HG03139 (cell line): ENCODE results near the gene COLEC12.

Source experiments
- ATAC-seq: cut with Tn5 transposase; IDR thresholded peaks from one replicate; pipeline ENCODE4 v1.9.1; 2021; ENCODE audit not compliant: unreplicated experiment

COLEC12 gene

DNA sequence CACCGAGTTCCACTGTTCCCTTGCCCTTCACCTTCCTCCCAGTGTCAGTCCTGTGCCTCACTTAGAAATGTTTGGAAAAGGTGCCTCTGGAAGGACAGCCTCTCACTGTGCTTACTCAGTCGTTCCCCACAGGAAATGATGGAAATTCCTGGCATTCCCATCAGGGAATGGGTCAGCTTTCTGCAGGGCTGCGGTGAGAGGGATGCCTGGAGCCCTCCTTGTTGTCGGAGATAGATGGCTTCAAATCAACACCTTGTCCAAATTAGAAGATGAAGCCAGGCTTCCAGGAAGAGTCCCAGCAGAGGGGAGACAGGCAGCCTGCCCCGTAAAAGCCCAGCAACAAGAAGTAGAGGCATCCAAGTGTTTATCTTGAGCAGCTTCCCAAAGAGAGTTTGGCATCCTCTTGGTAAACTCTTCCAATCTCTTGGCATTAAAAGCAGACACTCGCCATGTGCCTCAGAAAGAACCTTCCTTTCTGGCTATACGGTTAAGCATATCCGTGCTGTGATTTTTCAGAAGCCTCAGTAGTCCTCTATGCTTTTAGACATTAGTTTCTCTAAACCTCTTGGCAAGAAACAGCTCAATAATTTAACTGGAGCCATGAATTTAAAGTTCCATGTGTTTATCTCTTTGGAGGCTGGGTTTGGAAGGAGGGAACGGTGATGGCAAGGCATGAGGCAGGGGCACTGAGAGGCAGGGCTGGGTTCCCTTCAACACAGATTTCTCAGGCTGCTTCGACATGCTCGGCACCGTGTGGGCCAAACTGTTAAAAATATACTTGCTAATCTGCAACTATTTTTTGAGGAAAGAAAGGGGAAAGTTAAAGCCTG lies 25.1 kb downstream of the COLEC12 start:
- ATAC-seq = no peak

GRCh38 chr18:474416-474815 lies 26.1 kb downstream of the COLEC12 start:
- ATAC-seq = no peak

GRCh38 chr18:473802-474201 lies 26.7 kb downstream of the COLEC12 start:
- ATAC-seq = no peak

DNA sequence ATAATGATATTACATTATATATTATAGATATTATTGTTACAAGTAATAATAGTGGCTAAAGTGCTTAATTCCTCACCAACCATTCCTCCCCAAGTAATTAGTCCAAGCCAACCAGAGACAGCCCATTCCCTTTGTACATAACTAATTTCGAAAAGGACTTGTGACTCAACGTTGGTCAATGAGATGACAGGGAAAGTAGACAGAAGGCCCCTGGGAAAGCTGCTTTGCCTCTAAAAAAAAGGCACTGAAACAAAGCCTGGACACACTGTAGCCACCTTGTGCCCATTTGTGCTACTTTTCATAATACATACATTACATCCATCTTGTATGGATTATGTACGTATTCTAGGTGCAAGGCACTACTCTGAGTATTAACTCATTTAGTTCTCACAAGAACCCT lies 28.8 kb downstream of the COLEC12 start:
- no peak for ATAC-seq

GRCh38 chr18:470661-471501 lies 29.6 kb downstream of the COLEC12 start:
- no peak for ATAC-seq

DNA sequence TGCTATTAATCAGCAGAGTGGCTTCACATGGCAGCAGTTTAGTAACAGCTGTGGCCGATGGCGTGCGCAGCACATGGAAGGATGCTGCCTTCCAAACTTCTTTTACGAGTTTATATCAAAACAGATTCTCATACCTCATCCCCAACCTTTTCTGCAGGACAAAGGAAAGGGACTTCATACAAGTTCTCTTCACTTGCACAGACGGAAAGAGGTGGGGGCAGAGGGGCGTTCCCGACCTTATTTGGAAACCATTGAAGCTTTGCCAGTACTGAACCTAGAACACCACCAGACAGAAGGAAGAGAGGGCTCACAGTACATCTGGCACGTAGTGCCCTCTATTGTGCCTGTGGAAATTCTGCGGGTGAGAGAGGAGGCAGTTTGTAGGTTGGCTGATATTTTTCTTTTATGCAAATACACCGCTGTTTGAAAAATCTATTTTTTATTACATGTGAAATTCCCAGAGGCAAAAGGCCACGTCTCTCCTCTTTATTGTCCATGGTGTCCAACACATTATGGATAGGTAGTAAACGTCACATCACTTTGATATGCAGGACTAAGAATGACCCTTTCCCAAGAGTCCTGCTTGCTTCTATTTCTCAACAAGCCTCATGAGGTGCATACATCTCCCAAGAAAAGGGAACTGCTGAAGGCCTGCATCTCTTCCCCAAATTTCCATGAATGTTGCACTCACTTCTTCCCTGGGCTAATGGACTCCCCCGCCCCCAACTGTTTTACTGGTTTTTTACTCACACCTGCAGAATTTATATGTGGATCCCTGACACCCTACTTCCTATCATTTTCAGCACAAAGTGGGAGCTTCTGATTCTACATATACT lies 31.3 kb downstream of the COLEC12 start:
- no peak for ATAC-seq

- ATAC-seq = no peak
Observed at GRCh38 chr18:463827-464541, 36.5 kb downstream of the COLEC12 start.

DNA sequence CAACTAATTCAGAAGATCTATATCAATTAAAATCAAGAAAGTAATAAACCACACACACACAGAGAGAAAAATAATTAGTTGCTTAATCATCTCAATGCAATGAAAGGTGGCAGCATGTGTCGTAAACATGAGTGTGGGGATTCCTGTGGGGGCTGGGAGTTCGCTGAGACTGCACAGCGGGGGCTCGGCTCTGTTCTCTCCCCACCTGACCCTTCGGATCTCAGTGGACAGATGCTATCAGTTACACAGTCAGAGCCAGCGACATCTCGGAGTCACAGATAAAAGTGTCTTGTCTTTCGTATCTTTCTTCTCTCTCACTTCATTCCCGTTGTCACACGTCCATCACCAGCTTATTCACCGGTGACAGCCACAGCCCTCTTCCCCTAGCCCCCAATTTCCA lies 37.1 kb downstream of the COLEC12 start:
- ATAC-seq = no peak

- no peak for ATAC-seq
Observed at GRCh38 chr18:461762-462161, 38.7 kb downstream of the COLEC12 start.

DNA sequence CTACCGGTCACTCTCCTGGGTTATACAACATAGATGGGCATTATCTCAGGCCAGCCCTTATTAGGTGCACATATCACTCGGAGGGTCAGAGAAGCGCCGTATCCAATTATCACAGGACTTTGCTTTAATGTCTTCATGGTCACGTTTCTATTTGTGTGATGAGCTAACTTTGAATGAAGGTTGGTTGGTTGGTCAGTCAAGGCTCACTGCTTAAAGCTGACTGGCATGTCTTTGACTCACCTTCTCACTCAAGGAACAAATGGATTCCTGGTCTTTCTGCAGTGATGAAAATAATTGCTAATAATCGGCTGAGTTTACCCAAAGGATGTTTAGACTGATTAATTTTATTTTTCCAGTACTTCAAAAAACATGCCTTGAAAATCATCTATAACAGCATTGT lies 39.7 kb downstream of the COLEC12 start:
- no peak for ATAC-seq

GRCh38 chr18:459814-460593 lies 40.5 kb downstream of the COLEC12 start:
- ATAC-seq = no peak

GRCh38 chr18:457521-458412 lies 42.7 kb downstream of the COLEC12 start:
- no peak for ATAC-seq

- ATAC-seq = no peak
Observed at GRCh38 chr18:457140-457519, 43.4 kb downstream of the COLEC12 start.

GRCh38 chr18:456361-457139 lies 44.0 kb downstream of the COLEC12 start:
- ATAC-seq = no peak

DNA sequence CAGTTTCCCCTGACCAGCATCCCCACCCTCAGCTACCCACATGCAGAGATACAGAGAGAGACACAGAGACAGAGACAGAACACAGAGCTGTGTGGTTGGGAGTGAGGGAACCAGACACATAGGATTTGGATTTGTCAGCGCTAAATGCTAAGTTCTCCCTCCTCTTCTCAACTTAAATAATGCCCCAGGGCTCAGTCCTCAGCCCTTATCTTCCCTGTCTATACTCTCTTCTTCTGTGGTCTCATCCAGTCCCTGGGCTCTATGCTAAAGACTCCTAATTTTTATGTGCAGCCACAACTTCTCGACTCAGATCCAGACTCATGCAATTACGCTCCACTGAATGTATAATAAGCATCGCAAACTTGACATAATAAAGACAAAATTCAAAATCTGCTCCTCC lies 47.1 kb downstream of the COLEC12 start:
- no peak for ATAC-seq

GRCh38 chr18:452816-453215 lies 47.7 kb downstream of the COLEC12 start:
- no peak for ATAC-seq

DNA sequence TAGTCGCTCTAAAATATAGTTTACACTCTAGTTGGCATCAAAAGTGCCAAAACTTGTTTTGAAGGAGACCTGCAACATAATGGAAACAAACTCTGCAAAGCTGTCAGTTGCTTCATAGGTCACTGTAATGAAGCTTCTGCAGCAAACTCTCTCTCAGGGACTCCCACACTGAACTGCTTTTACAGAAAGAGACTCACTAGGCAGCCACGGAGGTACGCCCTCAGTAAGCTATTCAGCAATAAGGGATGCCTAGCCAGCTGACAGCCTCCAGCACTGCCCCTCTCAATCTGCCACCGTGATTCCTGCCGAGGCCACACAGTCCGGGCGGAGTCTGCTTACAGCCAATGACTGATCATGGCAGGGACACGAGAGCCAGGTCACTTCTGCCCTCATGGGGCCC lies 51.1 kb downstream of the COLEC12 start:
- no peak for ATAC-seq

DNA sequence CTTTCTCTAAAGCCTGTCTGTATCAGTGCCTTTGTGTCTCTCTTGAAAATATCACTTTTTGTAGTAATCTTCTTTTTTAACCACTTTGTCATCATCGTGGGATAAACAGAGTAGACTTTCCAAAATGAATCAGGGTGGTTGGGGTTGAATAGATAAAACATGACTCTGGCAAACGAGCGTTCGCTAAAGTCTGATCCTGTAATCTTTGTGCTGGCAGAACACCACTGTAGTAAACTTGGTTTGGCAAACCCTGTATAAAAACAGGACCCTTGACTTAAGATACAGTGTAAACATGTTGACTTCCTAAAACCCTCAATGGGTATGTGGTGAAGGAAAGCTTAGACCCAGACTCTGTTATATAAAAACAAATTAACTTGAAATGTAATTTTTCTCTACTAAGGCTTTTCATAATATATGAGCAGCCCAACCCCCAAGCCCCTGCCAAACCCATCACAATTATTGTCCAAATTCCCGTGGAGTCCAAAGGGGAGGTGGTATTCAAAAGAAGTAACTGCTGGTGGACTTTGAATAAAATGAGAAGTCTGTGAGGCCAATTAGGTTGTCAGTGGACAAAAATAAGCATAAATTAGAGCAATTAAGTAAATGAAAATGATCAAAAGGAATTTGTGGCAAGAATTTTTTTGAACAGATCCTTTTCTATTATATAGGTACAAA lies 52.2 kb downstream of the COLEC12 start:
- no peak for ATAC-seq
